GM13977 (cell line): ENCODE results near the gene SERPINE2.

Experiments
- DNase-seq: peaks from one replicate; pipeline ENCODE4 v3.0.0; 2012; ENCODE audit warnings: low spot score
- CTCF ChIP-seq: IDR thresholded peaks from 2 replicates; pipeline ENCODE4 v1.5.1; 2012; ENCODE audit warnings: mild to moderate bottlenecking, control low read depth; ENCODE audit not compliant: insufficient read depth; ENCODE audit errors: extremely low read depth, missing control alignments
- in situ Hi-C: fragments of 300-500 bp; cut with MboI; formaldehyde crosslinking; loops from one replicate; pipeline ENCODE4 v1.12.0; 2022; ENCODE audit warnings: low sequenced_read_pairs, low pct_unique_long_range_greater_than_20kb, mixed read lengths, inconsistent platforms; ENCODE audit not compliant: unreplicated experiment

SERPINE2 gene

GRCh38 chr2:224022486-224022885 is 16.6 kb downstream of the SERPINE2 start:
- in situ Hi-C loops: no loop called here
- TF ChIP-seq CTCF: no peak
- DNase-seq: no peak

- no peak for TF ChIP-seq CTCF
- no peak for DNase-seq
- in situ Hi-C loops: no loop called here
These were observed 18.6 kb downstream of the SERPINE2 start for GRCh38 chr2:224020523-224020922.

GRCh38 chr2:224017957-224018356 is 21.1 kb downstream of the SERPINE2 start:
- TF ChIP-seq CTCF: no peak
- DNase-seq: no peak
- in situ Hi-C loops: no loop called here

- no peak for TF ChIP-seq CTCF
- DNase-seq: no peak
- in situ Hi-C loops: no loop called here
These were observed 22.1 kb downstream of the SERPINE2 start for GRCh38 chr2:224016963-224017362.

GRCh38 chr2:224014336-224014735 is 24.8 kb downstream of the SERPINE2 start:
- no peak for DNase-seq
- TF ChIP-seq CTCF: no peak
- in situ Hi-C loops: no loop called here

GRCh38 chr2:224011837-224012236 is 27.2 kb downstream of the SERPINE2 start:
- no peak for DNase-seq
- TF ChIP-seq CTCF: no peak
- in situ Hi-C loops: no loop called here
